Prostate gland (tissue), 2 donors: ENCODE measurements around the gene SHISA2.

ENCODE experiments used
- POLR2A ChIP-seq: fragments of 450-650 bp; IDR thresholded peaks from one replicate; pipeline ENCODE4 v1.6.1; 2016; ENCODE audit warnings: antibody characterized with exemption, mild to moderate bottlenecking
- POLR2AphosphoS5 ChIP-seq: sonication (generic); formaldehyde crosslinking; IDR thresholded peaks from one replicate; pipeline ENCODE4 v1.6.1; 2017; ENCODE audit warnings: antibody characterized with exemption
- TF ChIP-seq, protein P1 (sequence below), 4 experiments: fragments of 200-600 bp in 2 of 4; fragments of 450-650 bp in 2 of 4; sonication (generic) in 2 of 4; IDR thresholded peaks; 1 replicate in 3 of 4; 2 replicates in 1 of 4; pipeline ENCODE4 v1.5.1; 2016 to 2019; ENCODE audit warnings: antibody characterized with exemption in 4 of 4, mild to moderate bottlenecking in 2 of 4, moderate library complexity in 2 of 4

DNA sequence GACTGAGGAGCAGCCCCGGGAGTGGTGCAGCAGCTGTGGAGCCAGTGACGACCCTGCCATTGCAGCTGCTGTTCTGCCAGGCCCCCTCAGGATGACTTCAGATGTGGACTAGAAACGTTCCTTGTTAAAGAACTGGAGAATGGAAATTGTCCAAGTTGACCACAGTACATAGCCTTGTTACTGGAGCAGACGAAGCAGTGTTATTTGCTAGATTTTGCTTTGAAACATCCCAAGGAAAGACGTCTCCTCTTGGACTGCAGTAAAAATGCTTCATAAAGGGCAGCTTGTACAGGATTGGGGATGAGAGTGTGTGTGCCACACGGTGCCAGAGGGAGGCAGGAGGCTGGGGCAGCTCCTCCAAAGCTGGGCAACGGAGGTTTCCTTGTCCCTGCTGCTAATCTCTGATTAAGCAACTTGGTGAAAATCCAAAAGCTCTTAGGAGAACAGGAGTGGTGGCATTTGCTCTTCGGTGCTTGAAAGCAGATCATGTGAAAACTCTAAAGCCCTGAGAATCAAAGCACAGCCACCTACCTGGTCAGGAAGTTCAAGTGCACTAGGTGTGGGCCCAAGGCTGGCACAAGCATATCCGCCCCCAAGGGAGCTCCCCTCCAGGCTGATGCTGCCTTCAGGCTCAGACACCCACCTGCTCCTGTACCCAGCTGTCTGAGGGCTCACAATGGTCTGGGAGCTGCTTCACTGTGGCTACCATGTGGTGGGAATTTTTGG is 34.5 kb downstream of the SHISA2 start:
- TF ChIP-seq, protein P1, sequence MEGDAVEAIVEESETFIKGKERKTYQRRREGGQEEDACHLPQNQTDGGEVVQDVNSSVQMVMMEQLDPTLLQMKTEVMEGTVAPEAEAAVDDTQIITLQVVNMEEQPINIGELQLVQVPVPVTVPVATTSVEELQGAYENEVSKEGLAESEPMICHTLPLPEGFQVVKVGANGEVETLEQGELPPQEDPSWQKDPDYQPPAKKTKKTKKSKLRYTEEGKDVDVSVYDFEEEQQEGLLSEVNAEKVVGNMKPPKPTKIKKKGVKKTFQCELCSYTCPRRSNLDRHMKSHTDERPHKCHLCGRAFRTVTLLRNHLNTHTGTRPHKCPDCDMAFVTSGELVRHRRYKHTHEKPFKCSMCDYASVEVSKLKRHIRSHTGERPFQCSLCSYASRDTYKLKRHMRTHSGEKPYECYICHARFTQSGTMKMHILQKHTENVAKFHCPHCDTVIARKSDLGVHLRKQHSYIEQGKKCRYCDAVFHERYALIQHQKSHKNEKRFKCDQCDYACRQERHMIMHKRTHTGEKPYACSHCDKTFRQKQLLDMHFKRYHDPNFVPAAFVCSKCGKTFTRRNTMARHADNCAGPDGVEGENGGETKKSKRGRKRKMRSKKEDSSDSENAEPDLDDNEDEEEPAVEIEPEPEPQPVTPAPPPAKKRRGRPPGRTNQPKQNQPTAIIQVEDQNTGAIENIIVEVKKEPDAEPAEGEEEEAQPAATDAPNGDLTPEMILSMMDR (IDR thresholded peaks at IDR 0.05): no peak
- no peak for TF ChIP-seq POLR2AphosphoS5
- TF ChIP-seq POLR2A: no peak
